Neural progenitor cell (in vitro differentiated cells): Measurements from ENCODE around the gene OR8U1.

Experiments
- EZH2 ChIP-seq: fragments of 200-600 bp; sonication (generic); IDR thresholded peaks from 2 replicates; pipeline ENCODE4 v1.6.1; 2017; ENCODE audit warnings: antibody characterized with exemption, mild to moderate bottlenecking, moderate library complexity
- EZH2phosphoT487 ChIP-seq: fragments of 200-600 bp; sonication (generic); IDR thresholded peaks from 2 replicates; pipeline ENCODE4 v1.6.1; 2017; ENCODE audit warnings: antibody characterized with exemption
- TF ChIP-seq, protein P1 (sequence below): fragments of 200-600 bp; sonication (generic); IDR thresholded peaks from 2 replicates; pipeline ENCODE4 v1.5.1; 2017; ENCODE audit warnings: antibody characterized with exemption, mild to moderate bottlenecking

DNA sequence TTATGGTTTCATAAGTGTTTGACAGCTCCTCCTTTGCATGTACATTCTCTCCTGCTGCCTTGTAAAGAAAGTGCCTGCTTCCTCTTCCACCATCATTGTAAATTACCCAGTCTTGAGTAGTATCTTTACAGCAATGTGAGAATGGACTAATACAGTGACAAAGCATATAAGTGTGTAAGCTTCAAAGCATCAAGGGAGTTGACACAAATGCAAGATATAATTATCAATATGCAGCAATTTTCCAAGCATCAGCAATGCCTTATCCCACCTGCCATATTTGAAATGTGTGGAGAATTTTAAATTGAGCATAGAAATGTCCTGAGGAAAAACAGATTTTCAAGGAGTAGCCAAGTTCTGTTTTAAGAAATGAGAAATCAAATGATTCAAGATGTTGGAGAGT, 35.4 kb downstream of the OR8U1 start:
- TF ChIP-seq, protein P1, sequence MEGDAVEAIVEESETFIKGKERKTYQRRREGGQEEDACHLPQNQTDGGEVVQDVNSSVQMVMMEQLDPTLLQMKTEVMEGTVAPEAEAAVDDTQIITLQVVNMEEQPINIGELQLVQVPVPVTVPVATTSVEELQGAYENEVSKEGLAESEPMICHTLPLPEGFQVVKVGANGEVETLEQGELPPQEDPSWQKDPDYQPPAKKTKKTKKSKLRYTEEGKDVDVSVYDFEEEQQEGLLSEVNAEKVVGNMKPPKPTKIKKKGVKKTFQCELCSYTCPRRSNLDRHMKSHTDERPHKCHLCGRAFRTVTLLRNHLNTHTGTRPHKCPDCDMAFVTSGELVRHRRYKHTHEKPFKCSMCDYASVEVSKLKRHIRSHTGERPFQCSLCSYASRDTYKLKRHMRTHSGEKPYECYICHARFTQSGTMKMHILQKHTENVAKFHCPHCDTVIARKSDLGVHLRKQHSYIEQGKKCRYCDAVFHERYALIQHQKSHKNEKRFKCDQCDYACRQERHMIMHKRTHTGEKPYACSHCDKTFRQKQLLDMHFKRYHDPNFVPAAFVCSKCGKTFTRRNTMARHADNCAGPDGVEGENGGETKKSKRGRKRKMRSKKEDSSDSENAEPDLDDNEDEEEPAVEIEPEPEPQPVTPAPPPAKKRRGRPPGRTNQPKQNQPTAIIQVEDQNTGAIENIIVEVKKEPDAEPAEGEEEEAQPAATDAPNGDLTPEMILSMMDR = no peak
- TF ChIP-seq EZH2 (no peak), EZH2phosphoT487 (no peak)
